Adrenal gland (tissue), 12 donors: Measurements from ENCODE around the gene FAN1. TPM values are rescaled to one million over a fixed set of nuclear protein-coding genes. Genes with fewer than 3 reads are reported as not detected.

ENCODE experiments used
- DNase-seq, 7 donors: peaks; one replicate each; pipeline ENCODE4 v3.0.0-alpha.2; 2019 to 2020
- H3K27ac ChIP-seq, 5 donors: fragments of 200-600 bp; sonication (generic) in 4 of 5; 1 replicate in 3 of 5; 2 replicates in 2 of 5; pipeline versions ENCODE4 v1.5.1 to v1.8.0; 2016 to 2020; ENCODE audit warnings: mild to moderate bottlenecking in 1 of 5
- H3K27me3 ChIP-seq: fragments of 200-600 bp; 2 replicates; pipeline ENCODE4 v1.8.0; 2021
- H3K36me3 ChIP-seq, 2 donors: fragments of 200-600 bp; replicated peaks in 1 of 2; 1 replicate in 1 of 2; 2 replicates in 1 of 2; pipeline versions ENCODE4 v1.5.1 to v1.8.0; 2018 to 2022
- H3K4me1 ChIP-seq, 2 donors: fragments of 200-600 bp; replicated peaks in 1 of 2; 1 replicate in 1 of 2; 2 replicates in 1 of 2; pipeline versions ENCODE4 v1.5.1 to v1.8.0; 2018 to 2021
- H3K4me3 ChIP-seq, 4 donors: fragments of 200-600 bp; sonication (generic) in 3 of 4; one replicate each; pipeline ENCODE4 v1.5.1; 2016 to 2018
- H3K9me3 ChIP-seq, 3 donors: fragments of 200-600 bp; sonication (generic) in 1 of 3; replicated peaks in 1 of 3; 1 replicate in 2 of 3; 2 replicates in 1 of 3; pipeline versions ENCODE4 v1.5.1 to v1.8.0; 2016 to 2021
- POLR2A ChIP-seq, 2 donors: fragments of 450-650 bp; IDR thresholded peaks; one replicate each; pipeline ENCODE4 v1.6.1; 2017; ENCODE audit warnings: antibody characterized with exemption in 2 of 2, mild to moderate bottlenecking in 2 of 2, moderate library complexity in 1 of 2
- WGBS, 4 donors: extraction: QIAGEN DNeasy Blood & Tissue Kit in 2 of 4; methylation state at CpG; one replicate each; pipeline versions ENCODE4 v1.1.5 to v1.1.7; 2013 to 2017; 5-methylcytosine and 5-hydroxymethylcytosine counted together
- intact Hi-C, 2 donors: fragments of 100-400 bp; cut with DNase I; formaldehyde crosslinking; loops; one replicate each; pipeline versions ENCODE4 v1.14.1 to v1.15.0; 2022 to 2023
- polyA plus RNA-seq, 3 donors: library from polyadenylated mRNA; stranded (reverse); fragments of 200-250 nt in 2 of 3; fragments of 350-450 nt in 1 of 3; fragmentation: Illumina TruSeq in 1 of 3; extraction: RNeasy Lipid Tissue Mini Kit (QIAGEN cat#74804) in 1 of 3; gene quantifications; one replicate each; pipeline ENCODE4 v1.2.3, GENCODE V29; 2013 to 2014
- total RNA-seq, 9 donors: library from RNA; depleted of rRNA in 4 of 9; stranded (reverse); fragments of >200 nt in 4 of 9; fragments of 120-200 nt in 1 of 9; fragmentation: NEBNext Ultra II Directional in 1 of 9; extraction: Animal tissue kit (Norgen Biotek cat#: 25700) in 1 of 9; gene quantifications; one replicate each; pipeline versions ENCODE4 v1.1.0 to v1.2.4, GENCODE V29; 2013 to 2023
- TF ChIP-seq, protein P1 (sequence below), 6 experiments: fragments of 450-650 bp in 4 of 6; fragments of 200-600 bp in 2 of 6; sonication (generic) in 1 of 6; IDR thresholded peaks; 1 replicate in 5 of 6; 2 replicates in 1 of 6; pipeline versions ENCODE4 v1.5.1 to v1.8.0; 2016 to 2021; ENCODE audit warnings: antibody characterized with exemption in 6 of 6, mild to moderate bottlenecking in 2 of 6, moderate library complexity in 1 of 6
- donor health status: healthy with polysubstance abuse.
- donor health status: Bipolar disorder and iron deficiency.
- donor health status: DM: yes; HTN: yes; CAD: no.
- donor health status: DM: no; HTN: no; CAD: no.
- donor health status: DM: no; HTN: no; CAD: no.
- donor health status: DM: yes; HTN: yes; CAD: no.

The FAN1 gene
- total and polyA plus RNA-seq, 12 donors, result 5.7 to 30.0 (median 18.2) TPM

DNA sequence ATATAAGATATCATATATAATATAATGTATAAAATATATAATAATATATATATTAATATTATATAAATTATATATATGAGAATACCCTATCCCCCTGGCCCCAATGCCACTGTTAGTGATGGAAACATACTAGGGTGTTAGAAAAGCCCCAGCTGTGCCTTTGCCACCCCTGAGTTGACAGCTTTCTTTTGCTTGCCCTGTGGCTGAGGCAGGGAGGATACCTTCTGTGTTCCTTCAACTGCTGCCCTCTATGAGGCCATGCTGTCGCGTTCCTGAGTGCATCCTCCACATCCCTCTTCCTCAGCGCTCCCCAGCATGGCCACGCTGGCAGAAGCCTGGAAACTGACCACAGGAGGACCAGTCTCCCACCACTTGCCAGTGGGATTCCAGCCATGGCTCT is 26.3 kb downstream of the FAN1 start:
- 96 to 99% (median 97%) methylated on average over 4 of the region's 4 CpGs for WGBS, 4 donors
- no peaks in the 10 kb centered on the region for H3K27me3 ChIP-seq
- no peak for TF ChIP-seq POLR2A (IDR thresholded peaks at IDR 0.05)
- TF ChIP-seq, protein P1, sequence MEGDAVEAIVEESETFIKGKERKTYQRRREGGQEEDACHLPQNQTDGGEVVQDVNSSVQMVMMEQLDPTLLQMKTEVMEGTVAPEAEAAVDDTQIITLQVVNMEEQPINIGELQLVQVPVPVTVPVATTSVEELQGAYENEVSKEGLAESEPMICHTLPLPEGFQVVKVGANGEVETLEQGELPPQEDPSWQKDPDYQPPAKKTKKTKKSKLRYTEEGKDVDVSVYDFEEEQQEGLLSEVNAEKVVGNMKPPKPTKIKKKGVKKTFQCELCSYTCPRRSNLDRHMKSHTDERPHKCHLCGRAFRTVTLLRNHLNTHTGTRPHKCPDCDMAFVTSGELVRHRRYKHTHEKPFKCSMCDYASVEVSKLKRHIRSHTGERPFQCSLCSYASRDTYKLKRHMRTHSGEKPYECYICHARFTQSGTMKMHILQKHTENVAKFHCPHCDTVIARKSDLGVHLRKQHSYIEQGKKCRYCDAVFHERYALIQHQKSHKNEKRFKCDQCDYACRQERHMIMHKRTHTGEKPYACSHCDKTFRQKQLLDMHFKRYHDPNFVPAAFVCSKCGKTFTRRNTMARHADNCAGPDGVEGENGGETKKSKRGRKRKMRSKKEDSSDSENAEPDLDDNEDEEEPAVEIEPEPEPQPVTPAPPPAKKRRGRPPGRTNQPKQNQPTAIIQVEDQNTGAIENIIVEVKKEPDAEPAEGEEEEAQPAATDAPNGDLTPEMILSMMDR (IDR thresholded peaks at IDR 0.05), result no peak
- H3K9me3 ChIP-seq, result no peaks in the 10 kb centered on the region
- peaks cover 0 to 57% of the 10 kb centered on the region in 2 donors for H3K36me3 ChIP-seq
- no peak for DNase-seq
- intact Hi-C loops, result no loop called here
- no peaks in the 10 kb centered on the region for H3K4me1 ChIP-seq
- no peak overlapping the region for H3K4me3 ChIP-seq
- H3K27ac ChIP-seq, result no peak overlapping the region

DNA sequence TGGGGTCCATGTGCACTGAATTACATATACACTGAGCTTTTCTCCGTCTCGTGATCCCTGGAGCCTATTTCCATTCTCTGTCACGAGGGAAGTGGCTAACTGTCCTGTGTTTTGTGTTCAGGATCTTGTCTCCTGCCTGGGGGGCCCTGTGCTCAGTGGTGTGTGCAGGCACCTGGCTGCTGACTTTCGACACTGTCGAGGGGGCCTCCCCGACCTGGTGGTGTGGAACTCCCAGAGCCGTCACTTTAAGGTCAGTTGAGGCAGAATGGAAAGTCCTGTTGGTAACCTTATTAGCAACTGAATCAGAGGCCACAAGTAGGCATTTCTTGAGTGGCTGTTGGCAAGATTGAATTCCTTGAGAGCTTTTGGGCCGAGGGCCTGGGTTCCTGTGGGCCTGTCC is 26.7 kb downstream of the FAN1 start:
- intact Hi-C loops, result no loop called here
- Histone ChIP-seq H3K27ac (no peak overlapping the region), H3K9me3 (no peaks in the 10 kb centered on the region), H3K4me3 (no peak overlapping the region), H3K27me3 (no peaks in the 10 kb centered on the region), H3K36me3 (peaks cover 0 to 57% of the 10 kb centered on the region in 2 donors), H3K4me1 (no peaks in the 10 kb centered on the region)
- TF ChIP-seq POLR2A (IDR thresholded peaks at IDR 0.05), result no peak
- TF ChIP-seq, protein P1 (IDR thresholded peaks at IDR 0.05), result no peak
- 92 to 98% (median 96%) methylated on average over 5 to 8 of the region's 8 CpGs for WGBS, 4 donors
- no peak for DNase-seq

DNA sequence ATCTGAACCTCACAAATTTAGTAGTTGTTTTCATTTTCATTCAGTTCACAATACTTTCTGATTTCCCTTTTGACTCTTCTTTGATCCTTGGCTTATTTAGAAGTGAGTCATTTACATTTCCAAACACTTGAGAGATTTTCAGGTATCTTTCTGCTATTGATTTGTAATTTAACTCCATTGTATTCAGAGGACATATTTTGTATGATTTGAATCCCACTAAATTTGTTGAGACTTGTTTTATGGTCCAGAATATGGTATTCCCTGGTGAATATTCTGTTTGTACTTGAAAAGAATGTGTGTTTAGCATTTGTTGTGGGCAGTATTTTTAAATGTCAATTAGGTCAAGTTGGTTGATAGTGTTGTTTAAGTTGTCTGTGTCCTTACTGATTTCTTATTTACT is 29.6 kb downstream of the FAN1 start:
- H3K36me3 ChIP-seq, result peaks cover 0 to 51% of the 10 kb centered on the region in 2 donors
- no peak for DNase-seq

DNA sequence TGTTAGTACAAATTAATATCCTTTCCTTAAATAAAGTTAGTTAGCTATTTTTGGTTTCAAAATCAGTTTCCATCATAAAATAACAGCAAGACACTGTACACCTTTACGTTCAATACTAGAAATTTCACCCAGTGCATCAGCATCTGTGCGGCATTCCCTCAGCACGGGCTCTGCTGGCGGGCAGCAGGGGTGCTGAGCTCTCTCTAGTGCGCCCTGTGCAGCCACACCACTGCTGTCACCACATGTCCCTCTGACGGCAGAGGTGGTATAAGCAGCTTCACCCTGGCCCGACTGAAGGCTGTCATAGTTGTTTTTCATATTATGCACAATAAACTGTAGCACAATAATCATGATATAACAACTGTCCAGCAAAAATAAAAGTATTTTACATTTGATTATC is 35.4 kb downstream of the FAN1 start:
- Histone ChIP-seq H3K9me3 (no peaks in the 10 kb centered on the region), H3K4me3 (no peak overlapping the region), H3K27ac (no peak overlapping the region), H3K27me3 (no peaks in the 10 kb centered on the region), H3K36me3 (peaks cover 0 to 77% of the 10 kb centered on the region in 2 donors), H3K4me1 (no peaks in the 10 kb centered on the region)
- TF ChIP-seq, protein P1 (IDR thresholded peaks at IDR 0.05), result no peak
- TF ChIP-seq POLR2A (IDR thresholded peaks at IDR 0.05), result no peak
- whole genome bisulfite sequencing, 4 donors, result 91 to 95% (median 93%) methylated on average over 7 of the region's 7 CpGs
- intact Hi-C loops, result no loop called here
- DNase-seq, result no peak

More for the DNA sequence above, 29.6 kb downstream of the FAN1 start:
- no peaks in the 10 kb centered on the region for H3K4me1 ChIP-seq
- intact Hi-C loops, result no loop called here
- TF ChIP-seq POLR2A (IDR thresholded peaks at IDR 0.05), result no peak
- TF ChIP-seq, protein P1 (IDR thresholded peaks at IDR 0.05), result no peak
- H3K9me3 ChIP-seq, result no peaks in the 10 kb centered on the region
- H3K27ac ChIP-seq, result no peak overlapping the region
- H3K27me3 ChIP-seq, result no peaks in the 10 kb centered on the region
- H3K4me3 ChIP-seq, result no peak overlapping the region
